HG03521 (cell line): ENCODE results near the gene WIPF2.
A peak's percentile ranks its signal among the peaks of the same experiment; 100 is the strongest.

Source experiments
- ATAC-seq: cut with Tn5 transposase; IDR thresholded peaks from one replicate; pipeline ENCODE4 v1.9.1; 2021; ENCODE audit warnings: mild to moderate bottlenecking, moderate library complexity; ENCODE audit not compliant: unreplicated experiment

WIPF2 gene

DNA sequence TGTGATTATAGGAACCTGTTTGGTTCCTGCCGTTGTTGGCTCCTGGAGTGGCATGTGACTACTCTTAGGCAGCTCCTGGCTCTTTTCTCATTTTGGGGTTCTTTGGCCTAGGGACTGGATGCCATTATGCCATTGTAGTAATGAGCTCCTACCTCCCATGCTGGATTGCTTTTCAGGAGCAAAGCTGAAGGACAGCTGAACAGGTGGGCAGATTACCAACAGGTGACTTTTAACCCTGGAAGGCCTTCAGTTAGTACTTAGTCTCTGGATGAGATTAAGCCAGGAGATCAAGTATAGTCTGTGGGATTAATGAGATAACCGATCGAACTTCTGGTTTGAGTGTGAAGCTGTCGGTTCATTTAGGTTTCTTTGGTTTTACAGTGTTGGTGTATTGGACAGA lies 25.2 kb downstream of the WIPF2 start:
- ATAC-seq: no peak

GRCh38 chr17:40247926-40248495 lies 28.9 kb downstream of the WIPF2 start:
- ATAC-seq: no peak

GRCh38 chr17:40248507-40248906 lies 29.4 kb downstream of the WIPF2 start:
- no peak for ATAC-seq

DNA sequence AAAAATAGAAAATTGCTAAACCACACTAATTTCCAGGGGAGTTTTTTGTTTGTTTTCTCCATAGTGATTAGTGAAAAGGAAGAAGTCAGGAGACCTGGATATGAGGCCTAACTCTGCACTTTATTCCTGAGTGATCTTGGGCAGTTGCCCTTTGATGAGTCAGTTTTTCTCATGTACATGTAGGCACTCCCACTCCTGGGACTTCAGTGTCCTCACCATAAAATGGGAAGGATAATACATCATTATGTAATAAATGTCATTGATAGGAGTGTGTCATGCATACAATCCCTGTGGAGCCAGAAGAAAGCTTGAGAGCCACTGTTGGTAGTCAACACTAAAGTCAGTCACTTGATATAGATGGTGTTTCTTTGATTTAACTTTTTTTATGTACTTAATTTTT lies 32.5 kb downstream of the WIPF2 start:
- no peak for ATAC-seq

DNA sequence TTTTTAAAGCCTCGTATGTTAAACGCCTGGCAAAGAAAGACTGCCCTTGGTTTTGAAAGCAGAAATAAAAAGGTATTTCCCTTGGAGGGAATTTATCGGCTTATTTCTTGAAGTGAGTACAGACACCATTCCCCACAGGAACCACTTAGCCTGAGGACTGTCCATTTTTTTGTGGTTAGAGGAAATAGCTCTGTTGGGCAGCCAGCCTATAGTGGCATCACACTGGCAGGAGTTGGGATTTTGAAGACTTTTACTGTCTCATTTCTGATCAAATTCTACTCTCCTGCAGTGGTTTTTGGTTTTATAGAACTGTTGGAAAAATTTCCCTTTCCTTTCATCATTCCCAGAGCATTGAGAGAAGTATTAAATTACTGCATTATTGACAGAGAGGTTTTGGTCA lies 34.5 kb downstream of the WIPF2 start:
- ATAC-seq: no peak

DNA sequence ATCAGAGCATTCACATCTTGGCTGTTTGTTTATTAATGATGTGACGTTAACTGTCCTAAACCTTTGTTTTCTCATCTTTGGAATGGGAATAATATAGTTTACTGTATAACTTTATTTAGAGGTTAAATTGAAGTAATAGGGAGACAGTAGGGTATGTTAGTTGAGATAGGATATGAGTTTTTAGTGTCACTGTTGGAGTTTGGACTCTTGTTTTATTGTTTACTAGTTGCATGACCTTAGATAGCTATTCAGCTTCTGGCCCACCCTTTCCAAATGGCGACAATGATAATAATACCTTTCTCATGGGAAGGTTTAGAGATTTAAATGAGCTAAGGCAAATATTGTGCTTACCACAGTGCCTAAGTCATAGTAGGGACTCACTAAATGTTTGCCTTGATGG lies 40.4 kb downstream of the WIPF2 start:
- no peak for ATAC-seq

DNA sequence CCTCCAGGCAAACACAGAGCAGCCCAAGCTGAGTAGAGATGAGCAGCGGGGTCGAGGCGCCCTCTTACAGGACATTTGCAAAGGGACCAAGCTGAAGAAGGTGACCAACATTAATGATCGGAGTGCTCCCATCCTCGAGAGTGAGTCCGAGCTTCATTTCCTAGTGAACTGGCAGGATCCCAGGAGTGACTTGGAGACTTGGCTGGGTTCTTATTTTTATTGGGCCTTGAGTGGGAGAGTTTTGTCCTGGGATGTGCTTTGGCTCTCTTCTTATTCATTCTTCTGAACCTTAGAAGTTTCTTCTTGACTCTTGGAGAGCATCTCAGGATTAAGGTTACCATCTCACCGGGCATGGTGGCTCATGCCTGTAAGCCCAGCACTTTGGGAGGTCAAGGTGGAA lies 41.4 kb downstream of the WIPF2 start:
- no peak for ATAC-seq

GRCh38 chr17:40264458-40265185 lies 45.5 kb downstream of the WIPF2 start:
- no peak for ATAC-seq

- ATAC-seq: no peak
Observed at GRCh38 chr17:40265337-40265736, 46.2 kb downstream of the WIPF2 start.

DNA sequence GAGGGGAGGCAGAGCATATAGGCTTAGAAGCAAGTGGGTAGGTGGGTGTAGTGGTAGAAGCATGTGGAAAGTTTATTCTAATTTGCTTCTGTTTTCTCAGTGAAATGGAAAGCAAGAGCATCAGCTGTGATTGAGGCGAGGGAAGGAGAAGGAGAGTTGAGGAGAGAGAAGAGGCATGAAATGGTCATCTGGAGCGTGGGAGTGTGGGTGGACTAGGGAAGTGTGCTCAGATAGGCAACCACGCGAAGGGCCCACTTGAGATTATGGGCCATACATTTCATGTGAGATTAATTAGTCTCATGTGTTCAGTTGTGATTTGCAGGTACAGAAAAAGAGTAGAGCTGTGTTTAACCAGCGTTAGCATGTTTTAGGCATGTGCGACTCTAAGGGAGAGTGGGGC lies 47.8 kb downstream of the WIPF2 start:
- ATAC-seq: no peak

- no peak for ATAC-seq
Observed at GRCh38 chr17:40268141-40268712, 49.1 kb downstream of the WIPF2 start.

GRCh38 chr17:40278414-40278813 lies 59.3 kb downstream of the WIPF2 start:
- ATAC-seq: no peak

DNA sequence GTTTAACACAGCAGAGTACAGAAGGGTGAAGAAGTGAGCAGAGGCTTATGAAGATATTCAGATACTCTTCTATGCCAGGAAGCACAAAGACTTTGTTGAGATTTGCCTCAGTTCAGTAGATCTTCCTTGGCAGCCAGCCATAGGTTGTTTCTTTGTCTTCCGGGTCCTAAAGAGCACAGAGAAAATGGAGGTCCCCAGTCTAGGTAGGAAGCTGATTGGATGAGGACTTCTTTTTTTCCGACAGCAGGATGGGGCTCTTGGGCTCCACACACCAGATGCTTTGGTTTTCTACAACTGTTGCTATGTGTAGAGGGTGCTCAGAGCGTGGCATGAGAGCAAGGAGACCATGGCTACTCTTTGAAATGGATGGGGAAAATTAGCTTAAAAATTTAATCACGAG lies 60.3 kb downstream of the WIPF2 start:
- no peak for ATAC-seq

DNA sequence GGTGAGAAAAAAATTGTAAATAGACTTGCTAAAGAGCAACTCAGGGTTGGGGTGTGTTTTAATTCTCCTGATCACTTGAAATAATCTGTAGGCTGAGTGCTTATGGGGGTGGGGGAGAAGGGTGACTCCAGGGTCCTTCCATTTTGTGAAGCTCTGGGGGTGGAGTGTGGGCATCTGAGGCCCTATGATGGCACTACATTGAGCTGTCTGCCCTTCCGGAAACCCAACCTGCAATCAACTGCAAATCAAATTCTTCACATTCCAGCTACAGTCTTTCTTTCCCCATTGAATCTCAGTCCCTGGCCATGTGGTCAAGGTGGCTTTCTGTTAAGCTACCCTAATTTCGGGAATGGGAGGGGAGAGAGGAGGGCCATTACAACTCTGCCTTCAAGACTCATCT lies 62.6 kb downstream of the WIPF2 start:
- ATAC-seq: no peak

DNA sequence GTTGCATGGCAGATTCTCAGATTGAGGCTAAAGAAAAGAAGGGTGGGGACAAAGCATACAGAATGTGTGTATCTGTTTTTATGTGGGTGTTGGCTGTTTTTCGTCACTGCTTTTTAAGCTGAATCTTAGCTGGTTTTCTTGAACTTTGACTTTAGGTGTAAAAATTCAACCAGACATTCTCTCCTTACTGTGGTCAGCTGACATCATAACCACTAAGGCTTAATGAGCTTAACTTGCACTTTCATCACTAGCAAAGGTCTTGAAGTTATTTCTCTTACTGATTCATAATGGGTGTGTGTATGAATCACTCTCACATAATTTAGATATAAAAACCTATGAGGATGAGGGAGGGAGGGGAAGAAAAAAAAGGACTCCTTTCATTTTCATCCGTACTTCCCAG lies 64.6 kb downstream of the WIPF2 start:
- ATAC-seq: no peak

DNA sequence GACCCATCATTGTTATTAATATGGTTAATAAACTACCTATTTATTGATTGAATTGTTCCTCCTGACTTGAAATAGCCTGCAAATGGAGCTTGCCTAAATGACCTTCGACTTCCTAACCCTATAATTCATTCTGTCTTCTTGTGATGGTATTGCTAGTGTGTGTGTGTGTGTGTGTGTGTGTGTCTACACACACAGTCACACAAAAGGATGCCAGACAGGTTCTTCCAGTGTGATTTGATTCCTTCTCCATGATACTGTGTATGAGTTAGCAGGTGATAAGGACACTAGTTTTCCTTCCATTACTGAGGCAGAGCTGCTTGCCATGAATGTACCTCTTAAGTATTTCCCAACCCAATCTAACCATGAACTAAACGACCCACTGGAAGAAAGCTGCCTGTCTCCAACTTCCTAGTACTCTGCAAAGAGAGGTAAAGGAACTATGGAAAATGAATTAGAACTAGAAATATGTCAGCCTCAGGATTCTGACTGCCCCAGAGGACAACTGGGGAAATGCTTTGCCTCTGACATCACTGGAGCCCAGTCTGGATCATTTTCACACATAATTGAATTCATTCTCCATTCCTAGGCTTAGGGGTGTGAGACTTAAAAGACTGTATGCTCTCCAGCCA lies 65.1 kb downstream of the WIPF2 start:
- ATAC-seq: no peak

DNA sequence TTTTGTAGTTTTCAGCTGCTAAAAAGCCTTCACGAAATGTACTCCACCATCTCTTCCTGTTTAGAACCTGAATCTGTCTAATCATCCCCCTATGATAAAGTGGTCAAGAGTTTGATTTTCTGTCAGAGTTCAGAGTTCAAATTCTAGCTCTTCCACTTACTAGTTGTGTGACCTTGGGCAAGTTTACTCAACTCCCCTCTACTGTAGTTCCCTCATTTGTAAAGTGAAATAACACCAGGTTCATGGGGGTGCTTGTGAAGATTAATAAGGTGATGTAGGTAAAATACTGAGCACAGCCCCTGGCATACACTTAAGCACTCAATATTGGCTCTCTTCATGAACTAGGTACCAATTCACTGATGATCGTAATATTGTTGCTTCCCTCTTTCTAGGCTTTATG lies 67.4 kb downstream of the WIPF2 start:
- no peak for ATAC-seq

DNA sequence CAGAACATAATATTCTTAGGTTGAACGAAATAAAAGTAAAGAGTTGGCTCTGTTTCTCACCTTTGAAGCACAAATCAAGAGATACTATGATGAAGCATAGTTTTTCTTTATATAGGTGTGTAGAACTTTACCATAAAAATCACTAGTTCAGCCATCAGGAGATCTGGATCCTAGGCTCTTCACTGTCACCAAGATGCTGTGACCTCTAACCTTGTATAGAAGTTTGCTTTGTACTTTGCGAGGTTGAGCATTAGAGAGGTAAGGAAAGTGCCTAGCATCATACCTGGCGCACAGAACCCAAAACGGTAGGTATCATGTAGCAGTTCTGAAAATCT lies 68.0 kb downstream of the WIPF2 start:
- ATAC-seq: no peak

- peak; percentile 93 for ATAC-seq
Observed at GRCh38 chr17:40287494-40288369, 68.6 kb downstream of the WIPF2 start, which contains the start of gene CDC6. TSS of gene CDC6 (plus strand) at chr17:40287879. CDS start at chr17:40289421, 1,542 bp downstream.

GRCh38 chr17:40290629-40291280 lies 71.7 kb downstream of the WIPF2 start:
- no peak for ATAC-seq

GRCh38 chr17:40291281-40291664 lies 72.2 kb downstream of the WIPF2 start:
- no peak for ATAC-seq
